Measurements from ENCODE around the gene CD46. TPM values are rescaled to one million over a fixed set of nuclear protein-coding genes. Genes with fewer than 3 reads are reported as not detected.
A peak's percentile ranks its signal among the peaks of the same experiment; 100 is the strongest.
"Not testable (repeated sequence)": the region's sequence is repeated elsewhere in the genome, so short reads cannot be mapped to it uniquely, and the experiment has no call there.

Gene CD46
- total RNA-seq, 1 experiment from 2014 or later, result 116 TPM

DNA sequence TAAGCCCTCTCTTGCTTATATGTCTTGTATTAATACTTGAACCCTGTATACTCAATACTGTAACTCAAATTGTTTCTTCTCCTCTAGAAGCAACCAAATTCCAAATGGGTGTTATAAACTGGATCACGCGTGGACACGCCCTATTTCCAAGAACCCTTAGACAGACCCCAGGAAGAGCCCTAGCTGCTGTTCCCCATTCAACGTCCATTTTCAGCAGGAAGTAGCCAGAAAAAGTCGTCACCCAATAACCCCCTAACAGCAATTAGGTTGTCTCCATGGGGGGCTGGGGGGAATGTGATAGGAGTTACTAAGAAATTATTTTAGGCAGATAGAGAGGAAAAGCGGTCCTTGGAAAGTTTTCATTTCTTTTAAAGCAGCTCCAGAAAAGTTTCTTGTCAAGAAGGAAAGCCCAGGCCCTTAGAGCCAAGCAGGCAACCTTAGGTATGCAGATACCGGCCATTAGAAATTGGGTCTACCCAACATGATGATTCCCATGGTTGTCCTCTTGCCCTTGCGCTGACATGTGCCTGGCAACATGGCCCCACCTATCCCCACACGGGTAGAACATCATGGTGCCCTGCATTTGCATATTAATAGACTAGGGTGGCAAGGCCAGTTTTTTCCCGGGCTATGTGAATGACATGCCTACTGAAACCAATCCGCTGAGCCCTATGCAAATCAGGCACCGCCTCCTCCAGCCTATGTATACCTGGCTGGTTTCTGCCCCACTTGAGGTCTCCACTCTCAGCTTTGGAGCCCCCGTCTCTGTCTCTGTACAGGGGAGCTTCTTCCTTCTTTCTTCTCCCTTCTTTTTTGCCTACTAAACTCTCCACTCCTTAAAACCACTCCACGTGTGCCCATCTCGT, 4.0 kb upstream of the CD46 start:
- ChIA-PET POLR2A (ENCODE audit: unreplicated experiment) (interaction anchor here (0.6 kb wide), 1 partner anchor 372 kb away, joined by 4 read pairs; no protein-coding TSS in a partner anchor), CTCF (no interaction called here)
- H3K9ac ChIP-seq (ENCODE audit: low read length), result no peak overlapping the region
- H3K9me2 ChIP-seq (replicated peaks; ENCODE audit: low read length), result no peaks in the 10 kb centered on the region
- H3F3A ChIP-seq (ENCODE audit: low read length, unreplicated experiment), result peaks cover 4% of the 10 kb centered on the region
- no TSS peak for BruUV-seq (replicated peaks)
- H3K4me2 ChIP-seq (ENCODE audit: low read length), result peak overlapping the region; percentile 7
- no peaks in the 10 kb centered on the region for H3K9me3 ChIP-seq (ENCODE audit: low read length)
- TF ChIP-seq, protein P1, sequence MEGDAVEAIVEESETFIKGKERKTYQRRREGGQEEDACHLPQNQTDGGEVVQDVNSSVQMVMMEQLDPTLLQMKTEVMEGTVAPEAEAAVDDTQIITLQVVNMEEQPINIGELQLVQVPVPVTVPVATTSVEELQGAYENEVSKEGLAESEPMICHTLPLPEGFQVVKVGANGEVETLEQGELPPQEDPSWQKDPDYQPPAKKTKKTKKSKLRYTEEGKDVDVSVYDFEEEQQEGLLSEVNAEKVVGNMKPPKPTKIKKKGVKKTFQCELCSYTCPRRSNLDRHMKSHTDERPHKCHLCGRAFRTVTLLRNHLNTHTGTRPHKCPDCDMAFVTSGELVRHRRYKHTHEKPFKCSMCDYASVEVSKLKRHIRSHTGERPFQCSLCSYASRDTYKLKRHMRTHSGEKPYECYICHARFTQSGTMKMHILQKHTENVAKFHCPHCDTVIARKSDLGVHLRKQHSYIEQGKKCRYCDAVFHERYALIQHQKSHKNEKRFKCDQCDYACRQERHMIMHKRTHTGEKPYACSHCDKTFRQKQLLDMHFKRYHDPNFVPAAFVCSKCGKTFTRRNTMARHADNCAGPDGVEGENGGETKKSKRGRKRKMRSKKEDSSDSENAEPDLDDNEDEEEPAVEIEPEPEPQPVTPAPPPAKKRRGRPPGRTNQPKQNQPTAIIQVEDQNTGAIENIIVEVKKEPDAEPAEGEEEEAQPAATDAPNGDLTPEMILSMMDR (conservative IDR thresholded peaks at IDR 0.05; ENCODE audit: low read depth, low read length), result no peak
- no peak for TF ChIP-seq EZH2phosphoT487 (IDR thresholded peaks at IDR 0.05; ENCODE audit: borderline replicate concordance, low read length)
- no peak for TF ChIP-seq EZH2 (IDR thresholded peaks at IDR 0.05; ENCODE audit: low read length, unreplicated experiment)
- intact Hi-C loops (cut with micrococcal nuclease), result no loop called here
- H3K79me2 ChIP-seq (ENCODE audit: low read length), result peaks cover 18% of the 10 kb centered on the region
- ATAC-seq, result no peak
- no peak for DNase-seq
- H3K27ac ChIP-seq (ENCODE audit: low read length), result no peak overlapping the region
- H2AFZ ChIP-seq (ENCODE audit: low read length), result no peak overlapping the region
- no peak overlapping the region for H3K4me3 ChIP-seq (ENCODE audit: low read length)
- peaks cover 61% of the 10 kb centered on the region for H3K4me1 ChIP-seq (ENCODE audit: insufficient read depth, low read length)
- no peaks in the 10 kb centered on the region for H3K27me3 ChIP-seq (ENCODE audit: low read length)
- H3K36me3 ChIP-seq (ENCODE audit: low read depth, low read length), result no peaks in the 10 kb centered on the region
- H4K20me1 ChIP-seq (ENCODE audit: low read length), result peaks cover 2% of the 10 kb centered on the region

DNA sequence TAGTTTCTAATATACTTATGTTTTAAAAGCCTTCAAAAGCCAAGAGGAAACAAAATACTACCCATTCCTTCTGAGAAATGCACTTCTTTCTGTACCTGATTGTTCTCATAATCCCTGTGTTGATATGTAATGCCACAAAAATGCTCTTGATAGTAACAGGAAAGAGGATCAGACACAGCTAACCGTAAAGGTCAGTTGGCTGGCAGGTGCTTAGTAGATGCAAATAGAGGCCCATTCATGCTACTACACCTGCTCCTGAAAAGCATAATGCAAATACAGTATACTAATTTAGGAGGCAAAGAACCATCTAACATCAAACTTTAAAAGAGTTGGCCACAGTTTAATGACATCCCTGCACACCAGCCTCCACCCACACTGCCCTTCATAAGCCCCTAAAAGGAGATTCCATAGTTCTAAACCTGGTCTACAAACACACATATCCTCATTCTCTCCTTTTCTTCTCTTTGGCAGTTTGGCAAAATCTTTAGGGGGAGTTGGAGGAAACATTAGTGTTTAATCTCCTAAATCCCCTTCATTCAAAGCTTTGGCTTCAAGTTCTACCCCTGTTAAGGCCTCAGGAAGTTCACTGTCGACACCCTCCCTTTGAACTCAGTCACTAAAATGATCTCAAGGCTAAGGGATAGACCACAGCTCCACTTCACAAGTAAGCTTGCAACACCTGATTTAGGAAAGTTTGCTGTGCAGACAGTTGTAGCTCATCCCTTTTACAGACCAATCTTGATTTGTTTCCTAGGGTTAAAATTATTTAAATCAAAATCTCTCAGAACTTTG, 2.9 kb upstream of the CD46 start:
- Histone ChIP-seq H3F3A (ENCODE audit: low read length, unreplicated experiment) (peaks cover 4% of the 10 kb centered on the region), H3K9me3 (ENCODE audit: low read length) (no peaks in the 10 kb centered on the region), H3K36me3 (ENCODE audit: low read depth, low read length) (no peaks in the 10 kb centered on the region), H2AFZ (ENCODE audit: low read length) (no peak overlapping the region), H3K9ac (ENCODE audit: low read length) (no peak overlapping the region), H3K27me3 (ENCODE audit: low read length) (no peaks in the 10 kb centered on the region), H3K79me2 (ENCODE audit: low read length) (peaks cover 29% of the 10 kb centered on the region), H3K27ac (ENCODE audit: low read length) (no peak overlapping the region), H3K4me3 (ENCODE audit: low read length) (no peak overlapping the region), H3K9me2 (replicated peaks; ENCODE audit: low read length) (no peaks in the 10 kb centered on the region), H3K4me2 (ENCODE audit: low read length) (peak overlapping the region; percentile 7; the same call in 1 of the 2 replicates), H3K4me1 (ENCODE audit: insufficient read depth, low read length) (peaks cover 67% of the 10 kb centered on the region), H4K20me1 (ENCODE audit: low read length) (peaks cover 13% of the 10 kb centered on the region)
- intact Hi-C loops (cut with micrococcal nuclease), result no loop called here
- BruUV-seq (replicated peaks), result no TSS peak
- ATAC-seq (no peak), DNase-seq (peak; percentile 83)
- no peak for TF ChIP-seq EZH2phosphoT487 (IDR thresholded peaks at IDR 0.05; ENCODE audit: borderline replicate concordance, low read length)
- TF ChIP-seq EZH2 (IDR thresholded peaks at IDR 0.05; ENCODE audit: low read length, unreplicated experiment), result no peak
- POLR2A ChIA-PET (ENCODE audit: unreplicated experiment), result no interaction called here
- CTCF ChIA-PET, result no interaction called here

DNA sequence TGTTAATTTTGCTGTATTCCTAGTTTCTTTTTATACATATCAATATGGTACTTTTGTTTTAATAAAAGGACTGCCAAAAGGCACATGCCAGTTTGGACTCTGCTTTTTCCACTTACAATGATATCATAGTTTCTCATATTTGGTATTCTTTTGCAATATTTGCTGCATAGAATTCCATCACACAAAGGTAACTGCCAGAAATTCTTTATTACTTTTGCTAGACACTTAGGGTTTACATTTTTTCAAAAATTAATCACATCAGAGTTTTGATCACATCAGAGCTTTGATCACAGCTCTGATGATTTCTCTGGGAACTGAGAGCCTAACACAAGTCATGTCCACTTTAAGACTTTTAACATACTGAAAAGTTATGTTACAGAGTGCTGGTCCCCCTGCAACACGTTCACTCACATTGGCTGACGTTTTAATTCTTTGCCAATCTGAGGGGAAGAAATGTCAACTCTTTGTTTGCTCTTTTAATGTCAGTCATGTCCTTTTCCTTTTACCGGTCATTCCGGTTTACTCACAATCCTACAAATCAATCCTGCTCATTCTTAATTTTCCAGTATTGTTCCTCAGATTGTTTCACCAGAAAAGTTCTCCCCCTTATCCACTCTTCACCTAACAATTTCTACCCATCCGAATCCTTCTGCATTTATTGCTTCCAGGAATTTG, 1.1 kb upstream of the CD46 start:
- H3K9me3 ChIP-seq (ENCODE audit: low read length), result no peaks in the 10 kb centered on the region
- no TSS peak for BruUV-seq (replicated peaks)
- DNase-seq (peak; percentile 91), ATAC-seq (peak; percentile 0; the same call in 1 of the 2 replicates)
- no peaks in the 10 kb centered on the region for H3K9me2 ChIP-seq (replicated peaks; ENCODE audit: low read length)
- H3K27ac ChIP-seq (ENCODE audit: low read length), result peak overlapping the region; percentile 89
- peak overlapping the region; percentile 91 for H3K4me2 ChIP-seq (ENCODE audit: low read length)
- H3K4me1 ChIP-seq (ENCODE audit: insufficient read depth, low read length), result peaks cover 76% of the 10 kb centered on the region
- no peaks in the 10 kb centered on the region for H3K27me3 ChIP-seq (ENCODE audit: low read length)
- intact Hi-C loops (cut with micrococcal nuclease), result loop anchor here (2.0 to 10.0 kb wide), 3 partner anchors 46 to 416 kb away; no protein-coding TSS in a partner anchor
- peak overlapping the region; percentile 89 for H3K4me3 ChIP-seq (ENCODE audit: low read length)
- TF ChIP-seq EZH2phosphoT487 (IDR thresholded peaks at IDR 0.05; ENCODE audit: borderline replicate concordance, low read length) (no peak), EZH2 (IDR thresholded peaks at IDR 0.05; ENCODE audit: low read length, unreplicated experiment) (no peak)
- TF ChIP-seq, protein P1 (conservative IDR thresholded peaks at IDR 0.05; ENCODE audit: low read depth, low read length), result no peak
- peaks cover 31% of the 10 kb centered on the region for H4K20me1 ChIP-seq (ENCODE audit: low read length)
- no peaks in the 10 kb centered on the region for H3K36me3 ChIP-seq (ENCODE audit: low read depth, low read length)
- ChIA-PET POLR2A (ENCODE audit: unreplicated experiment) (interaction anchor here (0.6 kb wide), 1 partner anchor 773 kb away, joined by 5 read pairs; no protein-coding TSS in a partner anchor), CTCF (no interaction called here)
- H2AFZ ChIP-seq (ENCODE audit: low read length), result peak overlapping the region; percentile 62
- peaks cover 13% of the 10 kb centered on the region for H3F3A ChIP-seq (ENCODE audit: low read length, unreplicated experiment)
- H3K79me2 ChIP-seq (ENCODE audit: low read length), result peaks cover 47% of the 10 kb centered on the region
- peak overlapping the region; percentile 93 for H3K9ac ChIP-seq (ENCODE audit: low read length)

DNA sequence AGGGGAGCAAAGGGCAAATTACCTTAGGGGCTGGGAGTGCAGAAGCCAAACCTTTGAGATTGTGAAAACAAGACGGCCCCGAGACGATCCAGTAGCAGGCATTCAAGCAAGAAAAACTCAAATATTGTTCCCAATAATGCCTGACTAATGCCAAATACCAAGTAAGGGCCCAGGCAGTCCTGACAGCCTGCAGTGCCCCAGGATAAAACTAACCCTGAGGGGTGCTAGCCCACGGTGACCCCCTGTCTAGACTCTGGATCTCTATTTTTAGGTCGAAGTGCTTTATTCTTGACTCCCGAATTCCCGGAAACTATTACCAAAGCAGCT, 428 bp upstream of the CD46 start:
- Histone ChIP-seq H3K4me2 (ENCODE audit: low read length) (peak overlapping the region; percentile 91), H4K20me1 (ENCODE audit: low read length) (peaks cover 35% of the 10 kb centered on the region), H3K4me3 (ENCODE audit: low read length) (peak overlapping the region; percentile 89), H3K79me2 (ENCODE audit: low read length) (peaks cover 52% of the 10 kb centered on the region), H3K4me1 (ENCODE audit: insufficient read depth, low read length) (peaks cover 75% of the 10 kb centered on the region), H3F3A (ENCODE audit: low read length, unreplicated experiment) (peaks cover 15% of the 10 kb centered on the region), H2AFZ (ENCODE audit: low read length) (peak overlapping the region; percentile 62), H3K9ac (ENCODE audit: low read length) (peak overlapping the region; percentile 93), H3K27ac (ENCODE audit: low read length) (peak overlapping the region; percentile 89)
- DNase-seq; H3K9me3 ChIP-seq (ENCODE audit: low read length); ATAC-seq; H3K9me2 ChIP-seq (replicated peaks; ENCODE audit: low read length); CTCF ChIA-PET; H3K27me3 ChIP-seq (ENCODE audit: low read length); H3K36me3 ChIP-seq (ENCODE audit: low read depth, low read length): not testable (repeated sequence)
- TSS peak; percentile 83 for BruUV-seq (replicated peaks)
- intact Hi-C loops (cut with micrococcal nuclease), result loop anchor here (2.0 to 10.0 kb wide), 3 partner anchors 45 to 417 kb away; no protein-coding TSS in a partner anchor
- POLR2A ChIA-PET (ENCODE audit: unreplicated experiment), result interaction anchor here (0.6 kb wide), 1 partner anchor 774 kb away, joined by 5 read pairs; no protein-coding TSS in a partner anchor

All from PC-3 (cell line).